Measurements from ENCODE around the gene CPNE6. TPM values are rescaled to one million over a fixed set of nuclear protein-coding genes. Genes with fewer than 3 reads are reported as not detected.

Gene CPNE6
- total and polyA plus RNA-seq, 2 of the 13 experiments (the other 11 are each of a cell fraction or from before 2014, with no cell fraction given) = not detected

GRCh38 chr14:24096545-24097181 lies 25.3 kb downstream of the CPNE6 start:
- 0 out of 2 replicates have a peak, but pooled peaks cover 4% of the 10 kb centered on the region for H4K20me1 ChIP-seq (ENCODE audit: insufficient read depth, low read length)
- peak overlapping the region; percentile 99 for H3K4me2 ChIP-seq (ENCODE audit: low read depth, low read length)
- no peaks in the 10 kb centered on the region for H3K9me3 ChIP-seq (ENCODE audit: low read length)
- H3K27me3 ChIP-seq (ENCODE audit: control insufficient read depth in 1 of 2, insufficient read depth in 2 of 2, low read length in 2 of 2) = peaks cover 0 to 6% of the 10 kb centered on the region in 2 experiments; a peak in 1 of 5 replicates
- FAIRE-seq (no peak), ATAC-seq (no peak), DNase-seq (ENCODE audit: low spot score) (no peak)
- intact Hi-C loops (cut with micrococcal nuclease; ENCODE audit: unreplicated experiment) = no loop called here
- no peak overlapping the region for H2AFZ ChIP-seq (ENCODE audit: low read length)
- in situ Hi-C loops (cut with HindIII; ENCODE audit: extremely low pct_ligation_motif_present, low pct_unique_long_range_greater_than_20kb) = no loop called here
- BruUV-seq (replicated peaks) = no TSS peak
- peak overlapping the region; percentile 87 for H3K27ac ChIP-seq (ENCODE audit: extremely low read length, insufficient read depth, low read length)
- H3K4me3 ChIP-seq (replicated peaks in 1 of 3; ENCODE audit: insufficient read depth in 1 of 3, low read depth in 2 of 3, low read length in 3 of 3) = peak overlapping the region in 1 of 3 experiments; percentile 97; a peak in 1 of 6 replicates
- H3K9ac ChIP-seq (ENCODE audit: insufficient read depth, low read depth, low read length) = no peak overlapping the region
- peaks cover 67% of the 10 kb centered on the region for H3K4me1 ChIP-seq (ENCODE audit: insufficient read depth, low read length)
- WGBS (ENCODE audit: low lambda C conversion rate) = 94% methylated on average over 8 of the region's 8 CpGs
- H3K36me3 ChIP-seq (replicated peaks in 1 of 2; ENCODE audit: control insufficient read depth in 1 of 2, insufficient read depth in 2 of 2, low read length in 2 of 2) = peaks cover 30 to 45% of the 10 kb centered on the region in 2 experiments
- H3K79me2 ChIP-seq (ENCODE audit: insufficient read depth, low read length) = peaks cover 28% of the 10 kb centered on the region
- POLR2A ChIA-PET = interaction anchor here (0.6 to 14.4 kb wide), 20 partner anchors 10 to 1002 kb away, joined by 3 to 627 read pairs (median 60); partner anchors contain the start of genes ACIN1, C14orf119, CARMIL3 and CHMP4A
- CTCF ChIA-PET (ENCODE audit: low intra/inter-chr PET ratio, low total read pairs) = no interaction called here
- TF ChIP-seq ZNF281 (CRISPR knock-in tag; IDR thresholded peaks at IDR 0.05; ENCODE audit: borderline replicate concordance) (no peak), ZBTB43 (CRISPR knock-in tag; conservative IDR thresholded peaks at IDR 0.05) (no peak), ZNF256 (CRISPR knock-in tag; conservative IDR thresholded peaks at IDR 0.05) (no peak), TFE3 (CRISPR knock-in tag; IDR thresholded peaks at IDR 0.05) (no peak), AKAP8 (CRISPR knock-in tag; IDR thresholded peaks at IDR 0.05) (peak; percentile 87; the same call in 1 of the 2 replicates), SP5 (CRISPR knock-in tag; IDR thresholded peaks at IDR 0.05; ENCODE audit: borderline replicate concordance, low read depth) (0 out of 2 replicates have a peak, but pooled peaks have one; percentile 12), SPEN (CRISPR knock-in tag; IDR thresholded peaks at IDR 0.05; ENCODE audit: low read depth) (peak; percentile 44; the same call in 1 of the 2 replicates), HMG20A (CRISPR knock-in tag; IDR thresholded peaks at IDR 0.05; ENCODE audit: borderline replicate concordance) (no peak), ZFP90 (CRISPR knock-in tag; IDR thresholded peaks at IDR 0.05; ENCODE audit: borderline replicate concordance) (no peak), ATF7-NPFF (CRISPR knock-in tag; IDR thresholded peaks at IDR 0.05; ENCODE audit: low read depth) (0 out of 2 replicates have a peak, but pooled peaks have one; percentile 12), TERF1 (CRISPR knock-in tag; IDR thresholded peaks at IDR 0.05) (no peak), FOXA1 (IDR thresholded peaks at IDR 0.05) (no peak), FOXA1 (CRISPR knock-in tag; IDR thresholded peaks at IDR 0.05) (0 out of 2 replicates have a peak, but pooled peaks have one; percentile 2), ZBTB38 (CRISPR knock-in tag; IDR thresholded peaks at IDR 0.05) (0 out of 2 replicates have a peak, but pooled peaks have one; percentile 21), SALL1 (CRISPR knock-in tag; IDR thresholded peaks at IDR 0.05) (peak; percentile 33; the same call in 1 of the 2 replicates), CBX5 (CRISPR knock-in tag; IDR thresholded peaks at IDR 0.05; ENCODE audit: borderline replicate concordance) (0 out of 2 replicates have a peak, but pooled peaks have one; percentile 45), ZNF781 (CRISPR knock-in tag; IDR thresholded peaks at IDR 0.05; ENCODE audit: borderline replicate concordance, not compliant biosample characterization) (peak; percentile 60)

All from HepG2 (cell line).